GM19468 (cell line): ENCODE measurements around the gene KEAP1.

Experiments used
- ATAC-seq: cut with Tn5 transposase; IDR thresholded peaks from one replicate; pipeline ENCODE4 v1.9.1; 2021; ENCODE audit warnings: mild to moderate bottlenecking, moderate library complexity, moderate number of reproducible peaks; ENCODE audit not compliant: unreplicated experiment; ENCODE audit errors: extremely low read depth

KEAP1 gene

GRCh38 chr19:10453852-10454251 is 49.3 kb downstream of the KEAP1 start:
- ATAC-seq, result no peak

- no peak for ATAC-seq
These were observed 50.2 kb downstream of the KEAP1 start for GRCh38 chr19:10452726-10453618.

GRCh38 chr19:10450853-10451609 is 52.1 kb downstream of the KEAP1 start:
- ATAC-seq, result no peak

GRCh38 chr19:10450191-10450852 is 52.8 kb downstream of the KEAP1 start:
- ATAC-seq, result no peak

DNA sequence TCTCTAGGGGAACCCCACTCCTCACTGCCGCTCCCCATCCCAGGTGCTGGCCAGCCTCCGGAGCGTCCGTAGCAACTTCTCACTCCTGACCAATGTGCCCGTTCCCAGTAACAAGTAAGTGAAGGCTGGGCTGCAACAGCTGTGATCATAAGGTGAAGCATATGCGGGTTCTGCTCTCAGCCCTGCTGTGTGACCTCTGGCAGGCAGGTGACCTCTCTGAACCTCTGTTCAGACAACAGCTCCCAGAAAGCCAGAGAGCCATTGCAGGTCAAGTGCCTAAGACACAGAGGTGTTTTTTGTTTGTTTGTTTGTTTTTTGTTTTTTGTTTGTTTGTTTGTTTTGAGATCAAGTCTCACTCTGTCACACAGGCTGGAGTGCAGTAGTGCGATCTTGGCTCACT is 54.1 kb downstream of the KEAP1 start:
- no peak for ATAC-seq

DNA sequence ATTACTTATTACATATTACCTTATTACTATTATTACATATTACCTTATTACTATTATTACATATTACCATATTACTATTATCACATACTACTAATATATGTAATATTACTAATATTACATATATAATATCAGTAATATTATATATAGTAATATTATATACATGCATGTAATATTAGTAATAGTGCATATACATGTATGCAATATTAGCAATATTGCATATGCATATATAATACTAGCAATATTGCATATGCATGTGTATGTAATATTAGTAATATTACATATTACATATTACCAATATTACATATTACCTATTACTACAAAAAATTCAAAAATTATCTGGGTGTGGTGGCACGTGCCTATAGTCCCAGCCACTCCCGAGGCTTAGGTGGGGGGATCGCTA is 60.5 kb downstream of the KEAP1 start:
- ATAC-seq, result no peak

- no peak for ATAC-seq
These were observed 63.6 kb downstream of the KEAP1 start for GRCh38 chr19:10439588-10439987.
